Erythroblast (primary cell): ENCODE measurements around the gene ADISSP.
"Not testable (repeated sequence)": the region's sequence is repeated elsewhere in the genome, so short reads cannot be mapped to it uniquely, and the experiment has no call there.

Source experiments
- DNase-seq, 2 experiments: peaks; one replicate each; lab custom pipeline; 2025; lab: John Stamatoyannopoulos, UW
- GATA1 ChIP-seq: IDR thresholded peaks from 2 replicates; pipeline ENCODE4 v1.6.1; 2011; ENCODE audit warnings: low read depth, mild to moderate bottlenecking, control low read depth, low read length, moderate library complexity
- POLR2A ChIP-seq: IDR thresholded peaks from 2 replicates; pipeline ENCODE4 v1.6.1; 2011; ENCODE audit warnings: mild to moderate bottlenecking, low read length

Gene ADISSP

GRCh38 chr20:3802524-3803239, 35.1 kb upstream of the ADISSP start:
- TF ChIP-seq GATA1 = no peak
- no peak for TF ChIP-seq POLR2A
- no peak for DNase-seq

- DNase-seq = no peak
- TF ChIP-seq GATA1 (no peak), POLR2A (no peak)
Observed at GRCh38 chr20:3801846-3802245, 34.3 kb upstream of the ADISSP start.

DNA sequence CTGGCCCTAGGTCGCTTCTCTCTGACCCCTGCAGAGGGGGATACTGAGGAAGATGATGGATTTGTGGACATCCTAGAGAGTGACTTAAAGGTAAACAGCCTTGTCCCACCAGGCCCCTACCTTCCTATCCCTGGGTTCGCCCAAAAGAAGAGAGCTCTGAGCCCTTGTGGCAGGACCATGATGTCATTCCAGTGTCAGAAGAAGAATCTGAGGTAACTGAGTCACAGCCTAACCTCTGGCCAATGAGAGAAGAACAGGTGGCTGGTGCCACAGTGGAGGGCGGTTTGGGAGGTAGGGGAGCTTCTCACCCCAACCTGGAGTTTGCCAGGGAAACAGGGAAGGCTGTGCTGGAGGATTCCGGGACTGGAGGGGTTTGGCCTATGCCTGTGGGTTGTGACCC, 33.7 kb upstream of the ADISSP start:
- no peak for DNase-seq
- TF ChIP-seq GATA1 (no peak), POLR2A (no peak)

DNA sequence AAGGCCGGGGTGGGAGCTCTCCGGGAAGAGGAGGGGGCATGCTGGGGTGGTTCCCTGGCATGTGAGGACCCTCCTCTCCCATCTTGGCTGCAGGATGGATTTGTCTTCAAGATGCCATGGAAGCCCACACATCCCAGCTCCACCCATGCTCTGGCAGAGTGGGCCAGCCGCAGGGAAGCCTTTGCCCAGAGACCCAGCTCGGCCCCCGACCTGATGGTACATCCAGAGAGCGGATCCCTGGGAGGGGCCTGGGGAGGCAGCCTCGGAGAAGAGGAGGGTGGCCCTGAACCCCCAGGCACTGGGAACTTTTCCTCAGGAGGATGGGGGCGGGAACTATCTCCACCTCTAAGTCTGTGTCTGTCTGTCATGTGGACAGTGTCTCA, 33.3 kb upstream of the ADISSP start:
- DNase-seq = no peak
- no peak for TF ChIP-seq GATA1
- no peak for TF ChIP-seq POLR2A

DNA sequence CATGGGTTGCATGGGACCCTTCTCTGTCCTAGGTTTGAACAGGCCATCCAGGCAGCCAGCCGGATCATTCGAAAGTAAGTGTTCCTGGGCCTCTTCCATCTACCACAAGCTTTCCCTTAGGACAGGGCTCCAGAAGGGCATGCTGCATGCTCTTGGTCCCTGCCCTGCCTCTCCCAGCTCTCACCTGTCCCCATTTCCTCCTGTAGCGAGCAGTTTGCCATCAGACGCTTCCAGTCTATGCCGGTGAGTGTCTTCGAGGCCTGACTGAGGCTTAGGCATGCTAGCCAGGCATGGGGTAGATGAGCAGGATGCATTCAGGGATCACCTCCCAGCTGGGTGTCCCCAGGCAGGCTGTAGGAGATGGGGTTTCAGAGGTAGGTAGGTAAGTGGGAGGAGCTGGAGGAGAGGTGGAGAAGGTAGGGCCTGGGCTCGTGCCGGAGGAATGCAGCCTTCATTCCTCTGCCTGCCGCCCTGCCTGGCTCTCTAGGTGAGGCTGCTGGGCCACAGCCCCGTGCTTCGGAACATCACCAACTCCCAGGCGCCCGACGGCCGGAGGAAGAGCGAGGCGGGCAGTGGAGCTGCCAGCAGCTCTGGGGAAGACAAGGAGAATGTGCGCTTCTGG, 32.8 kb upstream of the ADISSP start:
- TF ChIP-seq GATA1 (no peak), POLR2A (no peak)
- DNase-seq = no peak

DNA sequence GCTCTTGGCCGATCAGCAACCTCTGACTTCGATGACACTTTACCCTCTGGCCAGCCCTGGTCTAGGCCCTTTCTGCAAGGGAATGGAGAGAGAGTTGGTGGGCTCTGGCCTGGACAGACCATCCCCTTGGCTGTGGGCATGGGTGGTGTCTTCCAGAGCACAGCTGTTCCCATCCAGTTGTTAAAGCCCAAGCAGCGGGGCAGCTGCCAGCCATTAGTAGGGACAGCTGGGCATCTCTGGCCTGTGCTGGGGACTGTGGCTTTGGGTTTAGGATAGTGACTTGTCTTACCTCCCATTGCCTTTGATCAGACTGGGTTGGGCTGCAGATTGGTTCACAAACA, 31.3 kb upstream of the ADISSP start:
- no peak for TF ChIP-seq GATA1
- no peak for TF ChIP-seq POLR2A

DNA sequence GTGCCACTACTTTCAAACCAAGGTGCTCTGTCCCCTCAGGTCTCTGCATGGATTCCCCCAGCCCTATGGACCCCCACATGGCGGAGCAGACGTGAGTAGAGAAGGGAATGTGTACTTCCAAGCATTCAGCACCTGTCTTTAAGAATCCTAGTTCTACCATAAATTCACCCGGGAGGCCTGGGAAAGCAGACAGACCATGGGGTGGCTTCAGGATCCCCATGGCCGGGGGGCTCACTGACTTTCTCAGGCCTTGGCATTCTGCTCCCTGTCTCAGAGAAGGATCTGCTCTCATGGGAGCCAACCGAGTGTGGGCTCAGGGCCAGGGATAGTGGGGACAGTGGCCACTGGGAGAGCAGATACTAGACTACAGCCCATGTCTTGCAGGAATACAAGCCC, 30.8 kb upstream of the ADISSP start:
- TF ChIP-seq POLR2A (no peak), GATA1 (no peak)
- no peak for DNase-seq

More for the DNA sequence above, 31.3 kb upstream of the ADISSP start:
- DNase-seq = no peak

DNA sequence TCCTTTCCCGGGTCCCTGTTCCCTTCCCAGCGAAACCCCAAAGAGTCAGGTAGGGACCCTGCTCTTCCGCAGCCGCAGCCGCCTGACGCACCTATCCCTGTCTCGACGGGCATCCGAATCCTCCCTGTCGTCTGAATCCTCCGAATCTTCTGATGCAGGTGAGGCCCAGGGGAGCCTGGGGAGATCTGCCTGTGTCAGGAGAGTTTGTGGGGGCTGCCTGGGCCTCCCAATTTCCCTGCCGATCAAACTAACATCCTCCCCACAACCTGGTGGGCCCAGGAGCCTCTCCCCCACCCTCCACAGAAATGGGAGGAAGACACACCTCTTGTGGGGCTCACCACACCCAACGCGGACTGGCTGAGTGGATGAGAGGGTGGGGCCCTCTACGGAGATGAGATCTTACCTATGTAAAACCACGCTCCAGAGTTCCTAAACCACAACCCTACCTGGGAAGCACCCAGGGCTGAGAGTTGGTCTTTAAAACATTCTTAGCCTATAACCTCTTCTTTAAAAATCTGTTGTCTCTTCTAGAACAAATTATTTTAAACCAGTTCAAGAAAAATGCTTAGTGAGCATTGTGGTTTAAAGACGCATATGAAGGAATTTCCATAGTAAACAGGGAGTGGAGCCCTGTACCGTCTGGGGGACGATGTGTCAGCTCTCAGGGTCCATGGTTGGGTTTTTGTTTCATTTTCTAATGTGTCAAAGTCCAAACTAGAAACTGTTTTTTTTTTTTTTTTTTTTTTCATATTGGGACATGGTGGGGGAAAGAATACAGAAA, 30.2 kb upstream of the ADISSP start:
- TF ChIP-seq POLR2A (no peak), GATA1 (no peak)
- DNase-seq = peak; percentile 37 to 58

DNA sequence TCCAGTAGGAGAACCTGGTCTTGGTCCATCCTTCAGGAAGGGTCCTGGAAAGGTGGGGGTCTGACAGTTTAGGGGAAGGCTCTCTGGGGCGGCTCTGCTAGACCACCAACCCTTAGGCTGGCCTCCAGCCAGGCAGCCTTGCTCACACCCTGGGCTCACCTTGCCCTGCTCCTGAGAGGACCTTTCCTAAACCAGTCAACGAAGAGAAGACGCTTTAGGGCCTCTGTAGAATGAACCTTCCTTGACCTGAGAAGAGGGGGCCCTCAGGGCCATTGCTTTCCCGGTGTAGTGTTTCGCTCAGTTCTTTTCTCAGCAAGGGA, 29.6 kb upstream of the ADISSP start:
- TF ChIP-seq POLR2A (no peak), GATA1 (no peak)
- no peak for DNase-seq

DNA sequence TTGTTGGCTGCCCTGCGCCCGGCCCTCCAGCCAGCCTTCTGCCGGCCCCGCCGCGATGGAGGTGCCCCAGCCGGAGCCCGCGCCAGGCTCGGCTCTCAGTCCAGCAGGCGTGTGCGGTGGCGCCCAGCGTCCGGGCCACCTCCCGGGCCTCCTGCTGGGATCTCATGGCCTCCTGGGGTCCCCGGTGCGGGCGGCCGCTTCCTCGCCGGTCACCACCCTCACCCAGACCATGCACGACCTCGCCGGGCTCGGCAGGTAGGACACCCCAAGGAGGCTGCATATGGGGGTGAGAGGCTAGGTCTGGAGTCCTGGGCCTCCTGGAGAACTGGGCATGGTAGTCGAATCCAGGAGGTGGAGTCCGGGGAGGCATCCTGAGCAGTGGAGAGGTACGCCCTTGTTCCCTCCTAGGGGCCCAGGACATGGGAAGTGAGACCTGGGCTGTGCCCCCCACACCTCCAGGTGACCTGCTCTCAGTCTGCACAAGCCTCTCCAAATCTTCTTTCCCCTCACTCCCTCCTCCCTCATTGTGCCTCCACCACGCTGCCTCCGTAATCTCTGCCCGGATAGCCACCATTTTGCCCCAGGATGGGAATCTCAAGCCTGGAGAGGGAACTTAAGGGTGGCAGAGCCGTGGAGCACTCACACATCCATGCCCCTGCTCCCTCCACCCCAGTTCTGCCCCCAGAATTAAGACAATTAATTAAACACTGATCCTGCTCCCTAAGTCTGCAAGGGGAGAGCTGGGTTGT, 29.1 kb upstream of the ADISSP start:
- TF ChIP-seq GATA1 (no peak), POLR2A (no peak)

GRCh38 chr20:3795511-3796468, 28.2 kb upstream of the ADISSP start, which contains the start of gene CDC25B:
Gene CDC25B (plus strand): TSS chr20:3796310. CDS start chr20:3796532, 222 bp downstream.
- peak; percentile 87 to 90 for DNase-seq
- TF ChIP-seq POLR2A (peak; percentile 56), GATA1 (no peak)

More for the DNA sequence above, 29.1 kb upstream of the ADISSP start:
- DNase-seq = peak in 1 of 2 experiments; percentile 71

GRCh38 chr20:3794701-3795420, 27.3 kb upstream of the ADISSP start:
- TF ChIP-seq GATA1 (no peak), POLR2A (no peak)
- no peak for DNase-seq

- DNase-seq = not testable (repeated sequence)
Observed at GRCh38 chr20:3794168-3794567, 26.6 kb upstream of the ADISSP start.

- DNase-seq = not testable (repeated sequence)
Observed at GRCh38 chr20:3789201-3789600, 21.6 kb upstream of the ADISSP start.
